Measurements from ENCODE around the gene RMDN3.

DNA sequence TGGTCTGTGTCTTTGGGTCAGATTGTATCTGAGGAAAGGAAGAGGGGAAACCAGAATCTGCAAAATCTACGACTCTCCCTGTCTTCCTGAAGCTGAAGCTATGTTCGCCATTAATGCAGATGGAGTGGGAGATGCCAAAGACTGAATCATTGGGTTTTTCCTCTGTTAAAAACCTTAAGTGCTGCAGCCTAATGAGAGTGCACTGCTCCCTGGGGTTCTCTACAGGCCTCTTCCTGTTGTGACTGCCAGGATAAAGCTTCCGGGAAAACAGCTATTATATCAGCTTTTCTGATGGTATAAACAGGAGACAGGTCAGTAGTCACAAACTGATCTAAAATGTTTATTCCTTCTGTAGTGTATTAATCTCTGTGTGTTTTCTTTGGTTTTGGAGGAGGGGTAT, 24.0 kb downstream of the RMDN3 start:
- TF ChIP-seq SPI1 (IDR thresholded peaks at IDR 0.05; ENCODE audit: borderline replicate concordance, low read depth) (no peak), POLR2AphosphoS5 (IDR thresholded peaks at IDR 0.05; ENCODE audit: low read depth) (no peak)
- TF ChIP-seq, protein P1, sequence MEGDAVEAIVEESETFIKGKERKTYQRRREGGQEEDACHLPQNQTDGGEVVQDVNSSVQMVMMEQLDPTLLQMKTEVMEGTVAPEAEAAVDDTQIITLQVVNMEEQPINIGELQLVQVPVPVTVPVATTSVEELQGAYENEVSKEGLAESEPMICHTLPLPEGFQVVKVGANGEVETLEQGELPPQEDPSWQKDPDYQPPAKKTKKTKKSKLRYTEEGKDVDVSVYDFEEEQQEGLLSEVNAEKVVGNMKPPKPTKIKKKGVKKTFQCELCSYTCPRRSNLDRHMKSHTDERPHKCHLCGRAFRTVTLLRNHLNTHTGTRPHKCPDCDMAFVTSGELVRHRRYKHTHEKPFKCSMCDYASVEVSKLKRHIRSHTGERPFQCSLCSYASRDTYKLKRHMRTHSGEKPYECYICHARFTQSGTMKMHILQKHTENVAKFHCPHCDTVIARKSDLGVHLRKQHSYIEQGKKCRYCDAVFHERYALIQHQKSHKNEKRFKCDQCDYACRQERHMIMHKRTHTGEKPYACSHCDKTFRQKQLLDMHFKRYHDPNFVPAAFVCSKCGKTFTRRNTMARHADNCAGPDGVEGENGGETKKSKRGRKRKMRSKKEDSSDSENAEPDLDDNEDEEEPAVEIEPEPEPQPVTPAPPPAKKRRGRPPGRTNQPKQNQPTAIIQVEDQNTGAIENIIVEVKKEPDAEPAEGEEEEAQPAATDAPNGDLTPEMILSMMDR (IDR thresholded peaks at IDR 0.05; ENCODE audit: insufficient read depth, low read length): no peak
- TF ChIP-seq, protein P2, sequence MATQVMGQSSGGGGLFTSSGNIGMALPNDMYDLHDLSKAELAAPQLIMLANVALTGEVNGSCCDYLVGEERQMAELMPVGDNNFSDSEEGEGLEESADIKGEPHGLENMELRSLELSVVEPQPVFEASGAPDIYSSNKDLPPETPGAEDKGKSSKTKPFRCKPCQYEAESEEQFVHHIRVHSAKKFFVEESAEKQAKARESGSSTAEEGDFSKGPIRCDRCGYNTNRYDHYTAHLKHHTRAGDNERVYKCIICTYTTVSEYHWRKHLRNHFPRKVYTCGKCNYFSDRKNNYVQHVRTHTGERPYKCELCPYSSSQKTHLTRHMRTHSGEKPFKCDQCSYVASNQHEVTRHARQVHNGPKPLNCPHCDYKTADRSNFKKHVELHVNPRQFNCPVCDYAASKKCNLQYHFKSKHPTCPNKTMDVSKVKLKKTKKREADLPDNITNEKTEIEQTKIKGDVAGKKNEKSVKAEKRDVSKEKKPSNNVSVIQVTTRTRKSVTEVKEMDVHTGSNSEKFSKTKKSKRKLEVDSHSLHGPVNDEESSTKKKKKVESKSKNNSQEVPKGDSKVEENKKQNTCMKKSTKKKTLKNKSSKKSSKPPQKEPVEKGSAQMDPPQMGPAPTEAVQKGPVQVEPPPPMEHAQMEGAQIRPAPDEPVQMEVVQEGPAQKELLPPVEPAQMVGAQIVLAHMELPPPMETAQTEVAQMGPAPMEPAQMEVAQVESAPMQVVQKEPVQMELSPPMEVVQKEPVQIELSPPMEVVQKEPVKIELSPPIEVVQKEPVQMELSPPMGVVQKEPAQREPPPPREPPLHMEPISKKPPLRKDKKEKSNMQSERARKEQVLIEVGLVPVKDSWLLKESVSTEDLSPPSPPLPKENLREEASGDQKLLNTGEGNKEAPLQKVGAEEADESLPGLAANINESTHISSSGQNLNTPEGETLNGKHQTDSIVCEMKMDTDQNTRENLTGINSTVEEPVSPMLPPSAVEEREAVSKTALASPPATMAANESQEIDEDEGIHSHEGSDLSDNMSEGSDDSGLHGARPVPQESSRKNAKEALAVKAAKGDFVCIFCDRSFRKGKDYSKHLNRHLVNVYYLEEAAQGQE (IDR thresholded peaks at IDR 0.05; ENCODE audit: insufficient replicate concordance, low read depth): no peak
